Measurements from ENCODE around the gene DGKG. TPM values are rescaled to one million over a fixed set of nuclear protein-coding genes. Genes with fewer than 3 reads are reported as not detected.

DGKG gene
- total and polyA plus RNA-seq, 2 donors (not counting 1 experiment from before 2014, with no cell fraction given): 0.67 to 10.9 TPM

GRCh38 chr3:186164696-186165095 is 197.3 kb downstream of the DGKG start:
- Histone ChIP-seq H2AFZ (ENCODE audit: insufficient read depth, low read depth, low read length, poor library complexity, severe bottlenecking) (no peak overlapping the region), H3K4me2 (replicated peaks; ENCODE audit: low read depth, low read length, poor library complexity, severe bottlenecking) (no peak overlapping the region), H3K4me3 (ENCODE audit: control extremely low read depth in 1 of 5, extremely low read depth in 1 of 5, insufficient read depth in 1 of 5, low read depth in 2 of 5, low read length in 4 of 5) (no peak overlapping the region), H3K27ac (ENCODE audit: low read length in 2 of 2) (no peak overlapping the region), H3K9me3 (ENCODE audit: control extremely low read depth in 1 of 3, control insufficient read depth in 2 of 3, insufficient read depth in 1 of 3, low read length in 2 of 3) (no peaks in the 10 kb centered on the region), H3K9ac (ENCODE audit: low read length) (no peak overlapping the region), H3K36me3 (replicated peaks in 1 of 2; ENCODE audit: control extremely low read depth in 1 of 2, control insufficient read depth in 1 of 2, extremely low read depth in 1 of 2, insufficient read depth in 2 of 2, low read length in 1 of 2) (no peaks in the 10 kb centered on the region), H4K20me1 (ENCODE audit: control insufficient read depth, insufficient read depth, low read length, poor library complexity, severe bottlenecking) (no peaks in the 10 kb centered on the region), H3K27me3 (replicated peaks in 1 of 4; ENCODE audit: control extremely low read depth in 1 of 4, control insufficient read depth in 3 of 4, insufficient read depth in 4 of 4, low read length in 3 of 4) (no peaks in the 10 kb centered on the region), H3K4me1 (ENCODE audit: control insufficient read depth in 2 of 2, insufficient read depth in 2 of 2, low read length in 2 of 2) (no peaks in the 10 kb centered on the region), H3K79me2 (ENCODE audit: control insufficient read depth, insufficient read depth, low read length) (no peaks in the 10 kb centered on the region)
- H3K9me3 Mint-ChIP-seq (ENCODE audit: insufficient read depth): no peaks in the 10 kb centered on the region
- DNase-seq: no peak
- ATAC-seq (ENCODE audit: low read depth): no peak
- no peaks in the 10 kb centered on the region for H3K27me3 Mint-ChIP-seq
- intact Hi-C loops (cut with micrococcal nuclease): no loop called here
- peaks cover 2% of the 10 kb centered on the region for H3K4me1 Mint-ChIP-seq
- CTCF ChIA-PET: no interaction called here
- H3K27ac Mint-ChIP-seq: no peak overlapping the region
- POLR2A ChIA-PET: no interaction called here
- no peak overlapping the region for H3K4me3 Mint-ChIP-seq
- TF ChIP-seq CTCF (IDR thresholded peaks at IDR 0.05) (no peak), EZH2 (IDR thresholded peaks at IDR 0.05; ENCODE audit: borderline replicate concordance, insufficient read depth, low read depth, low read length, poor library complexity, severe bottlenecking) (no peak)
- WGBS (ENCODE audit: insufficient coverage): 98% methylated on average over 6 of the region's 7 CpGs

DNA sequence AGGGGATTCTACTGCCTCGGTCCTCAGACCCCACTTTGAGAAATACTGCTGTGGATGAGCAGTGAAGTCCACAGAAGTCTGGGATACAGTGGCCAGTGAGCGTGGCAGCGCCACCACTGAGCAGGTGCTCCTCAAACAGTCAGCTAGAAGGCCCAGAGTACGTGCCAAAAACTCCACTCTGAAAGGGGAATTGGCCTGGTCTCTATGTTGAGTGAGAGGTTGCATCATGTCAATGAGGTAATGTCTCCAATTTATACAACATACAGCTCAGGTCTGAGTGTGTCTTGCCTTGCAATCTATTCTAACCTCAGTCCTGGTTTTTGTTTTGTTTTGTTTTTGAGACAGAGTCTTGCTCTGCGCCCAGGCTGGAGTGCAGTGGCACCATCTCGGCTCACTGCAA is 199.8 kb downstream of the DGKG start:
- H3K36me3 ChIP-seq (replicated peaks in 1 of 2; ENCODE audit: control extremely low read depth in 1 of 2, control insufficient read depth in 1 of 2, extremely low read depth in 1 of 2, insufficient read depth in 2 of 2, low read length in 1 of 2): no peaks in the 10 kb centered on the region
- no peak for TF ChIP-seq EZH2 (IDR thresholded peaks at IDR 0.05; ENCODE audit: borderline replicate concordance, insufficient read depth, low read depth, low read length, poor library complexity, severe bottlenecking)
- no peak overlapping the region for H3K9ac ChIP-seq (ENCODE audit: low read length)
- Mint-ChIP-seq H3K27me3 (no peaks in the 10 kb centered on the region), H3K27ac (no peak overlapping the region), H3K4me1 (no peaks in the 10 kb centered on the region), H3K4me3 (no peak overlapping the region), H3K9me3 (ENCODE audit: insufficient read depth) (no peaks in the 10 kb centered on the region)
- H3K79me2 ChIP-seq (ENCODE audit: control insufficient read depth, insufficient read depth, low read length): no peaks in the 10 kb centered on the region
- no peak for DNase-seq
- WGBS (ENCODE audit: insufficient coverage): 94% methylated on average over 6 of the region's 6 CpGs
- ATAC-seq (ENCODE audit: low read depth): no peak
- no peaks in the 10 kb centered on the region for H3K27me3 ChIP-seq (replicated peaks in 1 of 4; ENCODE audit: control extremely low read depth in 1 of 4, control insufficient read depth in 3 of 4, insufficient read depth in 4 of 4, low read length in 3 of 4)
- ChIA-PET CTCF (no interaction called here), POLR2A (interaction anchor here (0.7 kb wide), 1 partner anchor 93 kb away, joined by 3 read pairs; no protein-coding TSS in a partner anchor)
- no peak overlapping the region for H3K4me3 ChIP-seq (ENCODE audit: control extremely low read depth in 1 of 5, extremely low read depth in 1 of 5, insufficient read depth in 1 of 5, low read depth in 2 of 5, low read length in 4 of 5)
- H2AFZ ChIP-seq (ENCODE audit: insufficient read depth, low read depth, low read length, poor library complexity, severe bottlenecking): no peak overlapping the region
- no peaks in the 10 kb centered on the region for H4K20me1 ChIP-seq (ENCODE audit: control insufficient read depth, insufficient read depth, low read length, poor library complexity, severe bottlenecking)
- H3K4me1 ChIP-seq (ENCODE audit: control insufficient read depth in 2 of 2, insufficient read depth in 2 of 2, low read length in 2 of 2): no peaks in the 10 kb centered on the region
- no peaks in the 10 kb centered on the region for H3K9me3 ChIP-seq (ENCODE audit: control extremely low read depth in 1 of 3, control insufficient read depth in 2 of 3, insufficient read depth in 1 of 3, low read length in 2 of 3)
- no peak overlapping the region for H3K4me2 ChIP-seq (replicated peaks; ENCODE audit: low read depth, low read length, poor library complexity, severe bottlenecking)
- intact Hi-C loops (cut with micrococcal nuclease): no loop called here
- H3K27ac ChIP-seq (ENCODE audit: low read length in 2 of 2): no peak overlapping the region

Measured in B cell (primary cell).